Measurements from ENCODE around the gene CCDC85A.
"Not testable (repeated sequence)": the region's sequence is repeated elsewhere in the genome, so short reads cannot be mapped to it uniquely, and the experiment has no call there.

CCDC85A gene

GRCh38 chr2:56183643-56184499, at the start of gene CCDC85A:
TSS of gene CCDC85A (plus strand) at chr2:56183990. CDS start at chr2:56184625, 635 bp downstream.
- DNase-seq = peak; percentile 44

GRCh38 chr2:56134861-56135260, 48.9 kb upstream of the CCDC85A start:
- no peak for DNase-seq

- DNase-seq = not testable (repeated sequence)
Measured at GRCh38 chr2:56142497-56143061, 41.2 kb upstream of the CCDC85A start.

GRCh38 chr2:56147907-56148306, 35.9 kb upstream of the CCDC85A start:
- no peak for DNase-seq

- DNase-seq = no peak
Measured at GRCh38 chr2:56148825-56149224, 35.0 kb upstream of the CCDC85A start.

- no peak for DNase-seq
Measured at GRCh38 chr2:56151841-56152240, 31.9 kb upstream of the CCDC85A start.

- DNase-seq = no peak
Measured at GRCh38 chr2:56155188-56155587, 28.6 kb upstream of the CCDC85A start.

GRCh38 chr2:56159875-56160274, 23.9 kb upstream of the CCDC85A start:
- not testable (repeated sequence) for DNase-seq

GRCh38 chr2:56167616-56168562, 15.9 kb upstream of the CCDC85A start:
- DNase-seq = no peak

- no peak for DNase-seq
Measured at GRCh38 chr2:56169521-56169920, 14.3 kb upstream of the CCDC85A start.

- no peak for DNase-seq
Measured at GRCh38 chr2:56170504-56170903, 13.3 kb upstream of the CCDC85A start.

GRCh38 chr2:56170988-56171387, 12.8 kb upstream of the CCDC85A start:
- no peak for DNase-seq

GRCh38 chr2:56175779-56176178, 8.0 kb upstream of the CCDC85A start:
- no peak for DNase-seq

- DNase-seq = no peak
Measured at GRCh38 chr2:56177420-56178220, 6.2 kb upstream of the CCDC85A start.

GRCh38 chr2:56179931-56180330, 3.9 kb upstream of the CCDC85A start:
- DNase-seq = no peak

- DNase-seq = no peak
Measured at GRCh38 chr2:56182420-56182819, 1.4 kb upstream of the CCDC85A start.

- DNase-seq = no peak
Measured at GRCh38 chr2:56184500-56185011, 766 bp downstream of the CCDC85A start.

GRCh38 chr2:56185101-56185581, 1.4 kb downstream of the CCDC85A start:
- DNase-seq = no peak

- no peak for DNase-seq
Measured at GRCh38 chr2:56185582-56186046, 1.8 kb downstream of the CCDC85A start.

- no peak for DNase-seq
Measured at GRCh38 chr2:56191617-56192016, 7.8 kb downstream of the CCDC85A start.

- no peak for DNase-seq
Measured at GRCh38 chr2:56192664-56193305, 9.0 kb downstream of the CCDC85A start.

All from NCI-H1436 treated with DMSO at 0.1 percent for 48 hours (cell line).